ENCODE measurements around the gene PDE4D. TPM values are rescaled to one million over a fixed set of nuclear protein-coding genes. Genes with fewer than 3 reads are reported as not detected.

Gene PDE4D
- total RNA-seq, 1 donor from 2014 or later: 14.2 TPM

- H3K4me3 ChIP-seq (ENCODE audit: insufficient read depth, low read depth, low read length): no peak overlapping the region
- no peak for FAIRE-seq
Observed at GRCh38 chr5:59559323-59559722, 334.2 kb downstream of the PDE4D start.

GRCh38 chr5:59558501-59558900 is 335.0 kb downstream of the PDE4D start:
- Histone ChIP-seq H3K27me3 (ENCODE audit: insufficient read depth, low read length) (no peaks in the 10 kb centered on the region), H3K9me3 (ENCODE audit: insufficient read depth, low read depth, low read length) (no peaks in the 10 kb centered on the region), H4K20me1 (ENCODE audit: insufficient read depth, low read length) (no peaks in the 10 kb centered on the region), H2AFZ (ENCODE audit: low read depth, low read length) (no peak overlapping the region), H3K79me2 (ENCODE audit: insufficient read depth, low read length) (no peaks in the 10 kb centered on the region), H3K36me3 (ENCODE audit: insufficient read depth, low read length) (no peaks in the 10 kb centered on the region), H3K9ac (ENCODE audit: low read length) (no peak overlapping the region), H3K4me1 (ENCODE audit: insufficient read depth, low read length) (peaks cover 17% of the 10 kb centered on the region), H3K4me3 (ENCODE audit: insufficient read depth, low read depth, low read length) (no peak overlapping the region), H3K4me2 (ENCODE audit: low read length) (no peak overlapping the region), H3K27ac (ENCODE audit: low read depth, low read length) (no peak overlapping the region)
- H3K4me3 Mint-ChIP-seq (ENCODE audit: unreplicated experiment): no peak overlapping the region
- peaks cover 14% of the 10 kb centered on the region for H3K4me1 Mint-ChIP-seq (ENCODE audit: low read depth, unreplicated experiment)
- H3K36me3 Mint-ChIP-seq (ENCODE audit: low read depth, unreplicated experiment): no peaks in the 10 kb centered on the region
- DNase-seq (ENCODE audit: low read depth) (no peak), FAIRE-seq (no peak)
- no peak overlapping the region for H3K27ac Mint-ChIP-seq (ENCODE audit: unreplicated experiment)
- no peaks in the 10 kb centered on the region for H3K27me3 Mint-ChIP-seq (ENCODE audit: low read depth, unreplicated experiment)
- TF ChIP-seq, protein P1, sequence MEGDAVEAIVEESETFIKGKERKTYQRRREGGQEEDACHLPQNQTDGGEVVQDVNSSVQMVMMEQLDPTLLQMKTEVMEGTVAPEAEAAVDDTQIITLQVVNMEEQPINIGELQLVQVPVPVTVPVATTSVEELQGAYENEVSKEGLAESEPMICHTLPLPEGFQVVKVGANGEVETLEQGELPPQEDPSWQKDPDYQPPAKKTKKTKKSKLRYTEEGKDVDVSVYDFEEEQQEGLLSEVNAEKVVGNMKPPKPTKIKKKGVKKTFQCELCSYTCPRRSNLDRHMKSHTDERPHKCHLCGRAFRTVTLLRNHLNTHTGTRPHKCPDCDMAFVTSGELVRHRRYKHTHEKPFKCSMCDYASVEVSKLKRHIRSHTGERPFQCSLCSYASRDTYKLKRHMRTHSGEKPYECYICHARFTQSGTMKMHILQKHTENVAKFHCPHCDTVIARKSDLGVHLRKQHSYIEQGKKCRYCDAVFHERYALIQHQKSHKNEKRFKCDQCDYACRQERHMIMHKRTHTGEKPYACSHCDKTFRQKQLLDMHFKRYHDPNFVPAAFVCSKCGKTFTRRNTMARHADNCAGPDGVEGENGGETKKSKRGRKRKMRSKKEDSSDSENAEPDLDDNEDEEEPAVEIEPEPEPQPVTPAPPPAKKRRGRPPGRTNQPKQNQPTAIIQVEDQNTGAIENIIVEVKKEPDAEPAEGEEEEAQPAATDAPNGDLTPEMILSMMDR (IDR thresholded peaks at IDR 0.05; ENCODE audit: insufficient read depth, low read depth, low read length): no peak
- TF ChIP-seq EZH2 (IDR thresholded peaks at IDR 0.05; ENCODE audit: insufficient read depth, low read length): no peak
- H3K9me3 Mint-ChIP-seq (ENCODE audit: unreplicated experiment): no peaks in the 10 kb centered on the region

More at GRCh38 chr5:59559323-59559722, 334.2 kb downstream of the PDE4D start:
- Histone ChIP-seq H3K27ac (ENCODE audit: low read depth, low read length) (no peak overlapping the region), H2AFZ (ENCODE audit: low read depth, low read length) (no peak overlapping the region), H4K20me1 (ENCODE audit: insufficient read depth, low read length) (no peaks in the 10 kb centered on the region), H3K36me3 (ENCODE audit: insufficient read depth, low read length) (no peaks in the 10 kb centered on the region), H3K4me1 (ENCODE audit: insufficient read depth, low read length) (peaks cover 17% of the 10 kb centered on the region), H3K4me2 (ENCODE audit: low read length) (no peak overlapping the region), H3K9me3 (ENCODE audit: insufficient read depth, low read depth, low read length) (no peaks in the 10 kb centered on the region), H3K9ac (ENCODE audit: low read length) (no peak overlapping the region), H3K79me2 (ENCODE audit: insufficient read depth, low read length) (no peaks in the 10 kb centered on the region), H3K27me3 (ENCODE audit: insufficient read depth, low read length) (no peaks in the 10 kb centered on the region)
- H3K27me3 Mint-ChIP-seq (ENCODE audit: low read depth, unreplicated experiment): peaks cover 3% of the 10 kb centered on the region
- peaks cover 15% of the 10 kb centered on the region for H3K4me1 Mint-ChIP-seq (ENCODE audit: low read depth, unreplicated experiment)
- DNase-seq (ENCODE audit: low read depth): no peak
- TF ChIP-seq, protein P1 (IDR thresholded peaks at IDR 0.05; ENCODE audit: insufficient read depth, low read depth, low read length): no peak
- no peak for TF ChIP-seq EZH2 (IDR thresholded peaks at IDR 0.05; ENCODE audit: insufficient read depth, low read length)
- H3K27ac Mint-ChIP-seq (ENCODE audit: unreplicated experiment): no peak overlapping the region
- H3K36me3 Mint-ChIP-seq (ENCODE audit: low read depth, unreplicated experiment): no peaks in the 10 kb centered on the region
- H3K9me3 Mint-ChIP-seq (ENCODE audit: unreplicated experiment): no peaks in the 10 kb centered on the region
- no peak overlapping the region for H3K4me3 Mint-ChIP-seq (ENCODE audit: unreplicated experiment)

GRCh38 chr5:59557572-59557971 is 336.0 kb downstream of the PDE4D start:
- Mint-ChIP-seq H3K36me3 (ENCODE audit: low read depth, unreplicated experiment) (no peaks in the 10 kb centered on the region), H3K4me3 (ENCODE audit: unreplicated experiment) (no peak overlapping the region), H3K9me3 (ENCODE audit: unreplicated experiment) (no peaks in the 10 kb centered on the region), H3K4me1 (ENCODE audit: low read depth, unreplicated experiment) (peaks cover 12% of the 10 kb centered on the region), H3K27ac (ENCODE audit: unreplicated experiment) (no peak overlapping the region), H3K27me3 (ENCODE audit: low read depth, unreplicated experiment) (no peaks in the 10 kb centered on the region)
- Histone ChIP-seq H3K4me3 (ENCODE audit: insufficient read depth, low read depth, low read length) (no peak overlapping the region), H3K4me1 (ENCODE audit: insufficient read depth, low read length) (peaks cover 8% of the 10 kb centered on the region), H2AFZ (ENCODE audit: low read depth, low read length) (no peak overlapping the region), H3K79me2 (ENCODE audit: insufficient read depth, low read length) (no peaks in the 10 kb centered on the region), H3K36me3 (ENCODE audit: insufficient read depth, low read length) (no peaks in the 10 kb centered on the region), H3K9me3 (ENCODE audit: insufficient read depth, low read depth, low read length) (no peaks in the 10 kb centered on the region), H4K20me1 (ENCODE audit: insufficient read depth, low read length) (no peaks in the 10 kb centered on the region), H3K4me2 (ENCODE audit: low read length) (no peak overlapping the region), H3K27me3 (ENCODE audit: insufficient read depth, low read length) (no peaks in the 10 kb centered on the region), H3K9ac (ENCODE audit: low read length) (no peak overlapping the region), H3K27ac (ENCODE audit: low read depth, low read length) (no peak overlapping the region)
- FAIRE-seq (no peak), DNase-seq (ENCODE audit: low read depth) (no peak)
- TF ChIP-seq, protein P1 (IDR thresholded peaks at IDR 0.05; ENCODE audit: insufficient read depth, low read depth, low read length): no peak
- no peak for TF ChIP-seq EZH2 (IDR thresholded peaks at IDR 0.05; ENCODE audit: insufficient read depth, low read length)

All from astrocyte (in vitro differentiated cells and primary cell).